DMS53 treated with DMSO at 0.1 percent for 48 hours (cell line): ENCODE data around the gene GPR61.

ENCODE experiments used
- DNase-seq: peaks from one replicate; lab custom pipeline; 2025; ENCODE audit not compliant: unreplicated experiment; lab: John Stamatoyannopoulos, UW

The GPR61 gene

DNA sequence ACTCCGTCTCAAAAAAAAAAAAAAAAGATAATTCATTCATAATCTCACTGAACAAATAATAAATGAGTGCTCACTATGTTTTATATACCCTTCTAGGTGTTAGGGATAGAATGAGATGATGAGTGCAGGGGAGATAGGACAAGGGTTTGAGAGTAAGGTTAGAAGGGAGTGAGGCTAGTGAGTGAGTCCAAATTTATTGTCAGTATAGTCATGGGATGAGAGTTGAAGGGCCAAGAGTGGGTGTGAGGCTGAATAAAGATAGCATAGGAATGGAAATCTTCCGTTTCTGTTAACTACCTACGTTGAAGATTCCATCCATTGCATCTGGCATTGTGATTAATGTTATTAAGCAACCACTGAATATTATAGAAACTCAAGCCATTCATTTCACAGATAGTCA, 25.6 kb downstream of the GPR61 start:
- no peak for DNase-seq

DNA sequence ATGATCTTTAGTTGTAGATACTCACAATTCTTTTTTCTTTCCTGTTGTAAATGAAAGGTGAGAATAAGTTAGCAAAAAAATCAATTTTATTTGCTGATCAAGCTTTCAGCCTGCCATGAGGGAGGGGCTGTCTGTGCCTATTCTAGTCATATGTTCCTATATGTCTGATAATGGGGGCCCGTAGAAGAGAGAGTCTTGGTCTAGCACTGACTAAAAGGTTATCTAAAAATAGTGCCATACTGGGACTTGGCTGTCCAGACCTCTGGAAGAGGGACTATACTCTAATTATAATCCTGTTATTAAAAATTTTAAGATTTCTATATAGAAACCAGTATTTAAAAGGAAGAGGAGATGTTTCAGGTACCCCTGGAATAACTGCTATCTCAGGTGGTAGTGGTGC, 27.3 kb downstream of the GPR61 start:
- no peak for DNase-seq

DNA sequence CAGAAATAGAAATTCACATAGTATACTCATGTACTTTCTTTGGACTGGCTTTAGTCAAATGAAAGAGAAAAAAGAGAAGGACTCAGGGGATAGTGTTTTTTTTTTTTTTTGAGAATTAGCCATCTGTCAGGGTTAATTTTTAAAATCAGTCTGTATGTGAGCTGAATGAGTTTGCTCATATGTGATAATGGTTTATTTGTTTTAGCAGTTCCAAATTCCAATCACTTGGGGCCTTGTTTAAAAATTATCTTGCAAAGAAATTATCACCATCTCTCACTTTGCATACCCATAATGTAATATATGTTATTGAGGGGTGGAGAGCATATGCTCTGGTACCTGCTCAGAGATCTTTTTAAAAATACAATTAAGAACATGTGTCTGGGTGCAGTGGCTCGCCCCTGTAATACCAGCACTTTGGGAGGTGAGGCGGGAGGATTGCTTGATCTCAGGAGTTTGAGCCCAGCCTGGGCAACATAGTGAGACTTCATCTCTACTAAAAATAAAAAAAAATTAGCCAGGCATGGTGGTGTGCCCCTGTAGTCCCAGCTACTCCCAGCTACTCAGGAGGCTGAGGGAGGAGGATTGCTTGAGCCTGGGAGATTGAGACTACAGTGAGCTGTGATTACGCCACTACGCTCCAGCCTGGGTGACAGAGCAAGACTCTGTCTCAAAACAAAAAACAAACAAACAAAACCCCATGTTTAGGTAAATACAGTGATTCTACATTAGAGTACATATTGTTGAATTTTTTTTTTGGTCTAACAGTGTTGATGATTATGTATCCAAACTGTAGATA, 28.4 kb downstream of the GPR61 start:
- no peak for DNase-seq

DNA sequence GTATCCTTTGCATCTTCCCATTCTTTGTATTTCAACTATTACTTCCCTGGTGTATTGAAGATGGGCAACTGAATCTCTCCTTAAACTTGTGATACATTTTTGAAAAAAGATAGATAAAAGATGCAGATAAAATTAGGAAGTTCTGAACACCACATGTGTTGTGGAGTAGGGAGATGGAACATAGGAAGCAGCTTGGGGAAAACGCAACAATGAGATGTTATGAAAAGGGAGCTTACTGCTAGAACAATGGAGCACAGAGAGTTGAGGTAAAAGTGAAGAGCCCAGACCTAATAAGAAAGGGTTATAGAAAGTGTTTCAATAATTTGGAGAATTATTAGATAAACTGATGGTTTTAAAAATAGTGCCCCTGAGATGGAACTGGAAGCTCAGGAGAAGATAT, 29.7 kb downstream of the GPR61 start:
- no peak for DNase-seq

DNA sequence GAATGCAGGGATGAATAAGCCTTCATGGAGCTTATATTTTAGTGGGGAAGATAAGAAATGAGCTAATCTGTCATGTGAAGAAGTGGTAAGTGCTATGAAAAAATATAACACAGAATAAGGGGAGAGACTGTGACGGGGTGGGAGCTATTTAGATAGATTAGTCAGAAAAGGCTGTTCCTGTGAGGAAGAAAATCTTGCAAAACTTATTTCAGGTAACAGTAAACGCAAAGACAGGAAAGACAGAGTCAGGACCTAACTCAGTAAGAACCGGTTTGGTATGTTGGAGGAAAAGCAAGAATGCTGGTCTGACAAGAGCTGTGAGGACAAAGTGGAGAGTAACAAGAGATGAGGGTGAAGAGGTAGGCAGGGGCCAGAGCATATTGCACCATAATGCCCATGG, 30.7 kb downstream of the GPR61 start:
- no peak for DNase-seq

DNA sequence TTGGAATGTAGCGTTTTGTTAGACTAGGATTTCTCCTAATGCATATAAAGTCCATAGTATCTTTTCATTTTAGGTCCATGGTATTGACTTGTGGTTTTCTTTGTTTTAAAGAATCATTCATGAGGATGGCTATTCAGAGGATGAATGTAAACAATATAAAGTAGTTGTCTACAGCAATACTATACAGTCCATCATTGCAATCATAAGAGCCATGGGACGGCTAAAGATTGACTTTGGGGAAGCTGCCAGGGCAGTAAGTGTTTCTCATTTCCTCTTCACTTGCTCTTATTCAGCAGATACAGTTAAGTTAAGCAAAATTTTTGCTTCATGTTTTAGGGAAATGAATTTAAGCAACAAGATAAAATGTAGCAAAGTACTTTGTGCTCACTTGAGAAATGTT, 34.1 kb downstream of the GPR61 start:
- DNase-seq: no peak

DNA sequence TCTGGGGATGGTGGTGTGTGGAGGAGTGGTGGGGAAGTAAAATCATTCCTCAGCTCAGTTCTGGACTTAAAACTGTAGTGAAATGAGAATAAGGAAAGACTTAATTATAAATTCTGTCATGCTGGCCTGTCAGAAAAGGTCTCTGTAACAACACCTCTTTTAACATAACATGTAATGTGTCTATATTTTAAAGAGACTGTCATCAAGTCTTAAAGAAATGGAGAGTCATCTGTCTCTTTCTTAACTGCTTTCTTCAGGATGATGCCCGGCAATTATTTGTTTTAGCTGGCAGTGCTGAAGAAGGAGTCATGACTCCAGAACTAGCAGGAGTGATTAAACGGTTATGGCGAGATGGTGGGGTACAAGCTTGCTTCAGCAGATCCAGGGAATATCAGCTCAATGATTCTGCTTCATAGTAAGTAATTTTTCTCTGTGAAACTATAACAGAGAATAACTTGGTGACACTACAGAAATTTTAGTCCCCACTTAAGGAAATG, 39.3 kb downstream of the GPR61 start:
- DNase-seq: no peak

DNA sequence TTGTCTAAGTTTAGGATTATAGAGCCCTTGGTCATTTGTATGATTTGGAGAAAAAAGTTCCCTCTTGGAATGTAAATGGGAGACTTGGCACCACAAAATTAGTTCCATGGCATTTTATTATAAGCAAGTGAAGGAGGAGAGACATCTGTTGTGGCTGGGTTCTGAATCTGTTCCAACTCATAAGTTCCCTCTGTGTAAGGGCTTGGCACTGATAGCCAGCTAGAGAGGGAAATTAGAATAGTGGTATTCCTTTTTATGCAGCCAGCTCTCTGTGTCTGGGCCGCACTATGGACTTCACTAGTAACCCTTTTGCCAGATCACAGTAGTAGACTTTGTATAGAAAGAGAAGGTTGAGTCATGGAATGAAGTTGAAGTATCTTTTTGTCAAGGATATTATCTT, 39.8 kb downstream of the GPR61 start:
- DNase-seq: no peak

DNA sequence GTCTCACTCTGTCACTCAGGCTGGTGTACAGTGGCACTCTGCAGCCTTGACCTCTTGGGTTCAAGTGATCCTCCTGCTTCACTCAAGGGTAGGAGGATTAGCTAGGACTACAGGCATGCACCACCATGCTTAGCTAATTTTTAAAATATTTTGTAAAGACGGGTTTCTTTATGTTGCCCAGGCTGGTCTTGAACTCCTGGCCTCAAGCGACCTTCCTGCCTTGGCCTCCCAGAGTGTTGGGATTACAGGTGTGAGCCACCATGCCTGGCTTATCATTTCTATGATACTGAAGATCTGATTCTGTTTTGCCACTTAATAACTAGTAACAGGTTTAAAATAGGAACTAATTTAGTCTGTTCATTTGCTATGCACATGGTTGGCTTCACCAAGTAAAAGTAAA, 42.3 kb downstream of the GPR61 start:
- no peak for DNase-seq

DNA sequence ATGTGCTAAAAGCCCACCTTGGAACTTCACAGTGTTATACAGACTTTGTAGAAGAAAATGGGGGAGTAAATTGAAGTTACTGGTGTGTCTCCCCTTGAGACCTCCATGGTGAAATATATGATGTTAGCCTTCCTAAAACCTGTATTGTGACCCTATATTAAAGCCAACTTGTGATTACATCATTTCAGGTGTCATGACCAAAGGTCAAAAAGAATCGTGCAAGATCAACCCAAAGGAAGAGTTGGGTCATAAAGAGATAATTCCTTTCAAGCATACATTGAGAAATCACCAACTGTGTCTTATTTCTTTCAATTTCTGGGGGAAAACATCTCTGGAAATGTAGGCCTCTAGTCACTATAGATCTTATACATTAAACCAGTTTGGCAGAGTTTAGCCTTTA, 45.1 kb downstream of the GPR61 start:
- no peak for DNase-seq

DNA sequence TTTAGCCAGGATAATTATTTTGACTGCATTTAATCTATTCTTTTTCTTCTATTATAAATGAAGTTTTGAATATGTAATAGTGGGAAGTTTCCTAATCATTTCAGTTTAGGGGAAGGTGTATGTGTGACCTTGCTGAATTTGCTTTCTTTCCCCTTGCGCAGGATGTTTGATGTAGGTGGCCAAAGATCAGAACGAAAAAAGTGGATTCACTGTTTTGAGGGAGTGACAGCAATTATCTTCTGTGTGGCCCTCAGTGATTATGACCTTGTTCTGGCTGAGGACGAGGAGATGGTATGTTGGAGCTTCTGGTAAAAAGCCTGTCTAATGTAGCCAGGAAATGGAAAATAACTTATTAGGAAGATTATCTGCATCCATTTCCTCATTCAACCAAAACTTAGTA, 46.4 kb downstream of the GPR61 start:
- no peak for DNase-seq

DNA sequence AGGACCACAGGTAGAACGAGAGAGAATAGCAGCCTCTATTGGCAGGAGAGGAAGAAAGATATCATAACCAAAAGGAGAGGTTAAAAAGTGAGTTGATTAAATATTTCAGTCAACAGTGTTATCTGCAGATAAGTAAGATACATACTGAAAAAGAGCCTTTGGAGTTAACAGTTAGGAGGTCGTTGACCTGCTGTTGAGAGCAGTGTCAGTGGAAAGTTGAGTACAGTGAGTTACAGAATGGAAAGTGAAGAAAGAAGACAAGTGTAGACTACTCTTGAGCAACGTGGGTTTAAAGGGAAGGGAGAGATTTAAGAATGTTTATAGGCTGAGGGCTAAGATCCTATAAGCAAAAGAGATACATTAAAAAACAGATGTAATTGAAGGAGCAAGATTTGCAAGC, 49.5 kb downstream of the GPR61 start:
- DNase-seq: no peak

DNA sequence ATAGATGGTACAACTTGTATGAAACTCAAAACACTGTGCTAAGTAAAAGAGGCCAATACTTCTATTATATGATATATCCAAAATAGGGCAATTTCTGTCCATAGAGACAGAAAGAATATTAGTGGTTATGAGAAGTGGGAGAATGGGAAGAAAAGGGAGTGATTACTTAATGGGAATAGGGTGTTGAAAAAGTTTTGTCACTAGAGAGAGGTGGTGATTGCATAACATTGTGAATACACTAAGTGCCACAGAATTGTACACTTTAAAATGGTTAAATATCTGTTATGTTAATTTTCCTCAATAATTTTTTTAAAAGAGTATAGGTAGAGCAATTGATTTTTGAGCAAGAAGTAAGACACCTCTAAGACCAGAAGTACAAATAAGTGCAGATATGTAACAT, 50.0 kb downstream of the GPR61 start:
- DNase-seq: no peak

DNA sequence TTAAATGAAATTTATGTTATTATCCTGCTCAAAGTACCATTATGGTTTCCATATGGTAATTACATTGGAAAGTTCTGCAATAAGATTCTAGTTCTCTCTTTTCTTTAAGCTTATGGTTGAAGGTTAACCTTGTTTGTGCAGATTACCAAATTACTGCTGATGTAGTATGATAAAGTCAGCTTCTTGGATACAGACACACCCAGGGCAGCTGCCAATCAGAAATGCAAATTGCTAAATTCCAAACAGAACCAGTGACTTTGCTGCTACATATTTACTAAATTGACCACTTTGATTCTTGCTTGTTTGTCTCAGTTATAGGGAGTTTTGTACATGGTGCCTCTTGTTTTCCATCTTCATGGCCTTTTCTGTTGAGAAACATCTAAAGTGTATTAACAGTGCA, 53.2 kb downstream of the GPR61 start:
- DNase-seq: no peak

DNA sequence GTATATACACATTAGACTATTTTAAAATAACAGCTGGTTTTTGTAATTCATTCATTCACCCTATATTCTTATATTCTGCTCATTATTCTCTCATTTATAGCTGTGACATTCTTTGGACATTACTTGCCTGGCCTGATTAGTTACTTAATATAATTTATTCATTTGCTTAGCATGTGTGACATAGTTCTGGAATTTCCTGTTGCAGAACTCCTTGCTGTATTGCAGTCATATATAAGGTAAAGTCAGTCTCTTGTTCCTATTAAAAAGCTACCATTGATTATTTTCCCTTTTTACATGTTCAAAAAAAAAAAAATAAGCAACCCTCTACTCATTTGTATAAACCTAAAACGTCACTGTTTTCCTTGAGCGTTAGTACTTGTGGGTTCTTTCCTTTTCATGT, 55.9 kb downstream of the GPR61 start:
- no peak for DNase-seq
